AG04449 (cell line): Measurements from ENCODE around the gene KCND2.

Source experiments
- CTCF ChIA-PET: fragments of 350-600 bp; formaldehyde crosslinking; extraction: SDS; loops from one replicate; lab custom pipeline; 2021; ENCODE audit warnings: antibody characterized with exemption; lab: Yijun Ruan, JAX
- POLR2A ChIA-PET: fragments of 400-600, 350-600 bp; formaldehyde crosslinking; extraction: SDS; loops from one replicate; lab custom pipeline; 2020; ENCODE audit warnings: antibody characterized with exemption, inconsistent platforms; lab: Yijun Ruan, JAX
- DNase-seq: peaks from one replicate; pipeline ENCODE4 v3.0.0-alpha.2; 2010; ENCODE audit warnings: low read depth, low spot score
- H3K4me3 ChIP-seq: 2 replicates; pipeline ENCODE4 v1.5.1; 2011; ENCODE audit warnings: low read depth, mild to moderate bottlenecking, control low read depth, low read length
- CTCF ChIP-seq: IDR thresholded peaks from one replicate; pipeline ENCODE4 v1.5.1; 2011; ENCODE audit warnings: mild to moderate bottlenecking, moderate library complexity, low read length, control low read depth, inconsistent platforms; ENCODE audit not compliant: insufficient read depth; ENCODE audit errors: missing control alignments

KCND2 gene

GRCh38 chr7:120302190-120302589, 29.2 kb downstream of the KCND2 start:
- ChIA-PET CTCF (no interaction called here), POLR2A (no interaction called here)
- no peak for TF ChIP-seq CTCF
- H3K4me3 ChIP-seq, result no peak overlapping the region
- DNase-seq, result no peak

- POLR2A ChIA-PET, result no interaction called here
- DNase-seq, result no peak
- H3K4me3 ChIP-seq, result no peak overlapping the region
- CTCF ChIA-PET, result no interaction called here
- no peak for TF ChIP-seq CTCF
Measured at GRCh38 chr7:120303105-120303504, 30.1 kb downstream of the KCND2 start.

- DNase-seq, result no peak
- no peak for TF ChIP-seq CTCF
- H3K4me3 ChIP-seq, result no peak overlapping the region
- POLR2A ChIA-PET, result no interaction called here
- CTCF ChIA-PET, result no interaction called here
Measured at GRCh38 chr7:120304674-120305073, 31.7 kb downstream of the KCND2 start.

- CTCF ChIA-PET, result no interaction called here
- no peak for TF ChIP-seq CTCF
- no peak for DNase-seq
- H3K4me3 ChIP-seq, result no peak overlapping the region
- POLR2A ChIA-PET, result no interaction called here
Measured at GRCh38 chr7:120307991-120308545, 35.1 kb downstream of the KCND2 start.

- ChIA-PET POLR2A (no interaction called here), CTCF (no interaction called here)
- no peak overlapping the region for H3K4me3 ChIP-seq
- TF ChIP-seq CTCF, result no peak
- DNase-seq, result no peak
Measured at GRCh38 chr7:120311028-120311788, 38.2 kb downstream of the KCND2 start.

GRCh38 chr7:120320218-120320961, 47.4 kb downstream of the KCND2 start:
- no peak for DNase-seq
- no peak for TF ChIP-seq CTCF
- no peak overlapping the region for H3K4me3 ChIP-seq
- CTCF ChIA-PET, result no interaction called here
- POLR2A ChIA-PET, result no interaction called here
